Hepatocyte (in vitro differentiated cells): ENCODE measurements around the gene TACC3. TPM values are rescaled to one million over a fixed set of nuclear protein-coding genes. Genes with fewer than 3 reads are reported as not detected.
A peak's percentile ranks its signal among the peaks of the same experiment; 100 is the strongest.

Experiments used
- DNase-seq: peaks from one replicate; pipeline ENCODE4 v3.0.0-alpha.2; 2016; ENCODE audit warnings: low spot score
- H2AFZ ChIP-seq: fragments of 200-600 bp; sonication (generic); 2 replicates; pipeline ENCODE4 v1.6.0; 2016; ENCODE audit warnings: antibody characterized with exemption, mild to moderate bottlenecking
- H3K27ac ChIP-seq: fragments of 200-600 bp; sonication (generic); 2 replicates; pipeline ENCODE4 v1.5.1; 2016; ENCODE audit warnings: mild to moderate bottlenecking
- H3K27me3 ChIP-seq: fragments of 200-600 bp; sonication (generic); 2 replicates; pipeline ENCODE4 v1.6.1; 2016
- H3K36me3 ChIP-seq: fragments of 200-600 bp; sonication (generic); replicated peaks from 2 replicates; pipeline ENCODE4 v1.5.1; 2016; ENCODE audit warnings: low read depth; ENCODE audit not compliant: insufficient read depth
- H3K4me1 ChIP-seq: fragments of 200-600 bp; sonication (generic); 2 replicates; pipeline ENCODE4 v1.5.1; 2016; ENCODE audit warnings: mild to moderate bottlenecking, moderate library complexity; ENCODE audit not compliant: insufficient read depth
- H3K4me2 ChIP-seq: fragments of 200-600 bp; sonication (generic); 2 replicates; pipeline ENCODE4 v1.6.0; 2016
- H3K4me3 ChIP-seq: fragments of 200-600 bp; sonication (generic); 2 replicates; pipeline ENCODE4 v1.5.1; 2016; ENCODE audit warnings: mild to moderate bottlenecking
- H3K79me2 ChIP-seq: fragments of 200-600 bp; sonication (generic); 2 replicates; pipeline ENCODE4 v1.6.0; 2017; ENCODE audit warnings: mild to moderate bottlenecking
- H3K9me2 ChIP-seq: fragments of 200-600 bp; sonication (generic); replicated peaks from 2 replicates; pipeline ENCODE4 v1.6.0; 2017; ENCODE audit warnings: mild to moderate bottlenecking; ENCODE audit not compliant: insufficient read depth
- H3K9me3 ChIP-seq: fragments of 200-600 bp; sonication (generic); 2 replicates; pipeline ENCODE4 v1.5.1; 2016; ENCODE audit warnings: low read depth, mild to moderate bottlenecking
- H4K20me1 ChIP-seq: fragments of 200-600 bp; sonication (generic); 2 replicates; pipeline ENCODE4 v1.6.0; 2016; ENCODE audit warnings: mild to moderate bottlenecking; ENCODE audit not compliant: insufficient read depth, poor library complexity, severe bottlenecking
- EZH2 ChIP-seq: fragments of 200-600 bp; sonication (generic); IDR thresholded peaks from 2 replicates; pipeline ENCODE4 v1.6.1; 2016; ENCODE audit warnings: antibody characterized with exemption, mild to moderate bottlenecking, borderline replicate concordance
- EZH2phosphoT487 ChIP-seq: fragments of 200-600 bp; sonication (generic); IDR thresholded peaks from one replicate; pipeline ENCODE4 v1.6.1; 2018; ENCODE audit warnings: antibody characterized with exemption, mild to moderate bottlenecking, low read depth, moderate library complexity; ENCODE audit not compliant: unreplicated experiment, severe bottlenecking
- WGBS: methylation state at CpG from one replicate; pipeline ENCODE4 v1.1.6; 2016; ENCODE audit warnings: low lambda C conversion rate; ENCODE audit errors: missing lambda C conversion rate; 5-methylcytosine and 5-hydroxymethylcytosine counted together
- polyA plus RNA-seq: library from polyadenylated mRNA; unstranded; fragments of >200 nt; fragmentation: Nextera tagmentation; extraction: Ambion mirVana; gene quantifications from 2 replicates; pipeline ENCODE4 v1.2.1, GENCODE V29; 2016
- total RNA-seq: library from RNA; depleted of rRNA; stranded (reverse); fragments of >200 nt; gene quantifications from 2 replicates; pipeline ENCODE4 v1.2.3, GENCODE V29; 2014
- TF ChIP-seq, protein P1 (sequence below): fragments of 200-600 bp; sonication (generic); IDR thresholded peaks from 2 replicates; pipeline ENCODE4 v1.5.1; 2016; ENCODE audit warnings: antibody characterized with exemption, mild to moderate bottlenecking; ENCODE audit not compliant: poor library complexity

Gene TACC3
- total and polyA plus RNA-seq, 2 experiments from 2014 or later, result 9.3 to 14.8 TPM

DNA sequence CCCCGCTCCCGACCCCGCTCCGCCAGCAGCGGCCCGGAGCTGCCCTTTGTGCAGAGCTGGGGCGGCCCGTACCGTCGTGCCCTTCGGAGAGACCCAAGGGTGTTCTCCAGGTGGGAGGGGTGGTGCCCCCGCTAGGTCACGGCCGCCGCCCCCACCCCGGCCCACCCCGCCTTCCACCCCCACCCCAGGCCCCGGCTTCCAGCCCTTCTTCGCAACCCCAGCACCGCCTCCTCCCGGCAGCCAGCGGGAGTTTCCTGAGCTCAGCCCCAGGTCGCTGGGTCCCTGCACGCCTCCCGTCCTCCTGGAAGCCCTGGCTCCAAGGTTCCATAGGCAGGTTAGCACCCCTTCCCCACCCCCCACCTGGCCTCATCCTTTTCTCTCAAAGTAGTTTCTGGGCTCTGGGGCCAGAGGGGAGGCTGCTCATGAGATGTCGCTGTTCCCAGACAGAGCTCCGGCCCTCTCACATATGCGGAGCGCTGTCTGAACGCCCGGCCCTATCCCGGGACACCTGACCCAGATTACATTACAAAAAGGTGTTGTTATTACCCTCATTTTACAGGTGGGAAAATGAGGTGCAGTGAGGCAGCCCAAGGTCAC is 46.5 kb downstream of the TACC3 start:
- 21% methylated on average over 18 of the region's 32 CpGs for WGBS
- Histone ChIP-seq H3K9me2 (no peaks in the 10 kb centered on the region), H3K4me1 (peaks cover 75% of the 10 kb centered on the region), H3K4me3 (no peak overlapping the region), H3K79me2 (no peaks in the 10 kb centered on the region), H3K9me3 (no peaks in the 10 kb centered on the region), H4K20me1 (no peaks in the 10 kb centered on the region), H3K36me3 (no peaks in the 10 kb centered on the region), H3K27ac (peak overlapping the region; percentile 91), H2AFZ (no peak overlapping the region), H3K27me3 (no peaks in the 10 kb centered on the region), H3K4me2 (peak overlapping the region; percentile 93)
- peak; percentile 87 for DNase-seq
- no peak for TF ChIP-seq EZH2
- TF ChIP-seq EZH2phosphoT487, result no peak
- TF ChIP-seq, protein P1, sequence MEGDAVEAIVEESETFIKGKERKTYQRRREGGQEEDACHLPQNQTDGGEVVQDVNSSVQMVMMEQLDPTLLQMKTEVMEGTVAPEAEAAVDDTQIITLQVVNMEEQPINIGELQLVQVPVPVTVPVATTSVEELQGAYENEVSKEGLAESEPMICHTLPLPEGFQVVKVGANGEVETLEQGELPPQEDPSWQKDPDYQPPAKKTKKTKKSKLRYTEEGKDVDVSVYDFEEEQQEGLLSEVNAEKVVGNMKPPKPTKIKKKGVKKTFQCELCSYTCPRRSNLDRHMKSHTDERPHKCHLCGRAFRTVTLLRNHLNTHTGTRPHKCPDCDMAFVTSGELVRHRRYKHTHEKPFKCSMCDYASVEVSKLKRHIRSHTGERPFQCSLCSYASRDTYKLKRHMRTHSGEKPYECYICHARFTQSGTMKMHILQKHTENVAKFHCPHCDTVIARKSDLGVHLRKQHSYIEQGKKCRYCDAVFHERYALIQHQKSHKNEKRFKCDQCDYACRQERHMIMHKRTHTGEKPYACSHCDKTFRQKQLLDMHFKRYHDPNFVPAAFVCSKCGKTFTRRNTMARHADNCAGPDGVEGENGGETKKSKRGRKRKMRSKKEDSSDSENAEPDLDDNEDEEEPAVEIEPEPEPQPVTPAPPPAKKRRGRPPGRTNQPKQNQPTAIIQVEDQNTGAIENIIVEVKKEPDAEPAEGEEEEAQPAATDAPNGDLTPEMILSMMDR, result peak; percentile 49

DNA sequence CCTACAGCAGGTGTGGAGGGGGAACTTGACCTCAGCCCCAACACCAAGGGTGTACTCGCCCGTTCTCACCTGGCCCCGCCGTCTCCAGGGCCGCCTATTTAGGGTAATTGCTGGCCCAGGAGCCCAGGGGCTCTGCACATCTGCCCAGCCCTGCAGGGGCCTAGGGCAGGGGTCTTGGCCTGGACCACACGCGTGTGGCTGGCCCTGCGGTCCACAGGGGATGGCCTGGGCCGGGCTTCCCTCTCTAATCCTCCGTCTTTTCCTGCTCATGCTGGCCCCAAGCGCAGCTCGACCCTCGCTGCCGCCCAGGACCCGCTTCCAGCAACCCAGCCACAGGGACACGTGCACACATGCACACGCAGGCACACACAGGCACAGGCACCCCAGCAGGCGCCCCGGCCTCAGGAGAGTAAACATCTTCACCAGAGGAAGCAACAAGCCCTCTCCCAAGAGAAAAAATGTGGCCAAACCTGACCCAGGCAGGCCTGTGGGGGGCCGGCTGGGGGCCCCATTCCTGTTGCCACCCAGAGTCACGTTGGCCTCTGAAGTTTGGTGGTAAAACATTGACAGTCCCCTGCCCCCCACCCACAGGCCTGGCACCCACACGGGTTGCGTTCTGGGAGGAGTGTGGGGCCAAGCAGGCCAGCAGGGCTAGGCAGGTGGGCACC is 47.2 kb downstream of the TACC3 start:
- TF ChIP-seq EZH2, result no peak
- TF ChIP-seq, protein P1, result no peak
- no peak for TF ChIP-seq EZH2phosphoT487
- peak overlapping the region; percentile 93 for H3K4me2 ChIP-seq
- no peaks in the 10 kb centered on the region for H3K36me3 ChIP-seq
- WGBS, result 54% methylated on average over 23 of the region's 23 CpGs
- no peaks in the 10 kb centered on the region for H3K9me3 ChIP-seq
- H3K4me1 ChIP-seq, result peaks cover 75% of the 10 kb centered on the region
- no peaks in the 10 kb centered on the region for H3K79me2 ChIP-seq
- peak; percentile 73 for DNase-seq
- no peaks in the 10 kb centered on the region for H3K9me2 ChIP-seq
- H3K4me3 ChIP-seq, result no peak overlapping the region
- H2AFZ ChIP-seq, result no peak overlapping the region
- no peaks in the 10 kb centered on the region for H4K20me1 ChIP-seq
- H3K27me3 ChIP-seq, result no peaks in the 10 kb centered on the region
- peak overlapping the region; percentile 91 for H3K27ac ChIP-seq

DNA sequence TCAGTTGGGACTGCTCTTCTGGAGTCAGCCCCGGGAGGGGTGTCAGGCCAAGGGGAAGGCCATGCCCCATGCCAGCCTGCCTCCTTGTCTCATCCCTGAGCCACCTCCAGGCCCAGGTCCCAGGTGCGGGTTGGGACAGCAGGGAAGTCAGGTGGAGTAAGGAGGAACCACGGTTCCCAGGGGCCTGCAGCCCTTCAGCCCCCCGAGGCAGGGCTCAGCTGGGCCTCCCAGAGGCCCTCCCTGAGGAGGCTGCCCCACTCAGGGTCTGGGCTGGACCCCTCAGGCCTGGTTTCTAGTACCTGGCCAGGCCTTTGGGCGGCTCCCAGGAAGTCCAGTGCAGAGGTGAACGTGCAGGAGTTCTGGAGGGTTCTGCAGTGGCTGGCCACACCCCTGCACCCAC is 48.4 kb downstream of the TACC3 start:
- H3K4me2 ChIP-seq, result no peak overlapping the region
- H3K4me1 ChIP-seq, result peaks cover 67% of the 10 kb centered on the region
- no peak for DNase-seq
- H3K27ac ChIP-seq, result peak overlapping the region; percentile 91
- H3K4me3 ChIP-seq, result no peak overlapping the region
- H3K9me3 ChIP-seq, result no peaks in the 10 kb centered on the region
- WGBS, result 88% methylated on average over 6 of the region's 6 CpGs
- H4K20me1 ChIP-seq, result no peaks in the 10 kb centered on the region
- TF ChIP-seq EZH2phosphoT487 (no peak), EZH2 (no peak)
- TF ChIP-seq, protein P1, result no peak
- no peak overlapping the region for H2AFZ ChIP-seq
- no peaks in the 10 kb centered on the region for H3K79me2 ChIP-seq
- no peaks in the 10 kb centered on the region for H3K27me3 ChIP-seq
- H3K36me3 ChIP-seq, result no peaks in the 10 kb centered on the region
- H3K9me2 ChIP-seq, result no peaks in the 10 kb centered on the region
